ENCODE measurements around the gene AZIN2. TPM values are rescaled to one million over a fixed set of nuclear protein-coding genes. Genes with fewer than 3 reads are reported as not detected.

AZIN2 gene
- total RNA-seq, 1 donor from 2014 or later, result 15.1 TPM

GRCh38 chr1:33165809-33166208 is 84.9 kb downstream of the AZIN2 start:
- H3K4me1 Mint-ChIP-seq, result peaks cover 67% of the 10 kb centered on the region
- TF ChIP-seq, protein P1, sequence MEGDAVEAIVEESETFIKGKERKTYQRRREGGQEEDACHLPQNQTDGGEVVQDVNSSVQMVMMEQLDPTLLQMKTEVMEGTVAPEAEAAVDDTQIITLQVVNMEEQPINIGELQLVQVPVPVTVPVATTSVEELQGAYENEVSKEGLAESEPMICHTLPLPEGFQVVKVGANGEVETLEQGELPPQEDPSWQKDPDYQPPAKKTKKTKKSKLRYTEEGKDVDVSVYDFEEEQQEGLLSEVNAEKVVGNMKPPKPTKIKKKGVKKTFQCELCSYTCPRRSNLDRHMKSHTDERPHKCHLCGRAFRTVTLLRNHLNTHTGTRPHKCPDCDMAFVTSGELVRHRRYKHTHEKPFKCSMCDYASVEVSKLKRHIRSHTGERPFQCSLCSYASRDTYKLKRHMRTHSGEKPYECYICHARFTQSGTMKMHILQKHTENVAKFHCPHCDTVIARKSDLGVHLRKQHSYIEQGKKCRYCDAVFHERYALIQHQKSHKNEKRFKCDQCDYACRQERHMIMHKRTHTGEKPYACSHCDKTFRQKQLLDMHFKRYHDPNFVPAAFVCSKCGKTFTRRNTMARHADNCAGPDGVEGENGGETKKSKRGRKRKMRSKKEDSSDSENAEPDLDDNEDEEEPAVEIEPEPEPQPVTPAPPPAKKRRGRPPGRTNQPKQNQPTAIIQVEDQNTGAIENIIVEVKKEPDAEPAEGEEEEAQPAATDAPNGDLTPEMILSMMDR (IDR thresholded peaks at IDR 0.05; ENCODE audit: unreplicated experiment), result no peak
- H3K27ac Mint-ChIP-seq, result peak overlapping the region; percentile 61
- DNase-seq (ENCODE audit: low spot score in 2 of 2, unreplicated experiment in 2 of 2), result no peak
- no peak overlapping the region for H3K4me3 Mint-ChIP-seq
- peaks cover 6% of the 10 kb centered on the region for H3K36me3 Mint-ChIP-seq
- no peaks in the 10 kb centered on the region for H3K27me3 Mint-ChIP-seq (ENCODE audit: low read depth)
- H3K9me3 Mint-ChIP-seq, result peaks cover 4% of the 10 kb centered on the region

DNA sequence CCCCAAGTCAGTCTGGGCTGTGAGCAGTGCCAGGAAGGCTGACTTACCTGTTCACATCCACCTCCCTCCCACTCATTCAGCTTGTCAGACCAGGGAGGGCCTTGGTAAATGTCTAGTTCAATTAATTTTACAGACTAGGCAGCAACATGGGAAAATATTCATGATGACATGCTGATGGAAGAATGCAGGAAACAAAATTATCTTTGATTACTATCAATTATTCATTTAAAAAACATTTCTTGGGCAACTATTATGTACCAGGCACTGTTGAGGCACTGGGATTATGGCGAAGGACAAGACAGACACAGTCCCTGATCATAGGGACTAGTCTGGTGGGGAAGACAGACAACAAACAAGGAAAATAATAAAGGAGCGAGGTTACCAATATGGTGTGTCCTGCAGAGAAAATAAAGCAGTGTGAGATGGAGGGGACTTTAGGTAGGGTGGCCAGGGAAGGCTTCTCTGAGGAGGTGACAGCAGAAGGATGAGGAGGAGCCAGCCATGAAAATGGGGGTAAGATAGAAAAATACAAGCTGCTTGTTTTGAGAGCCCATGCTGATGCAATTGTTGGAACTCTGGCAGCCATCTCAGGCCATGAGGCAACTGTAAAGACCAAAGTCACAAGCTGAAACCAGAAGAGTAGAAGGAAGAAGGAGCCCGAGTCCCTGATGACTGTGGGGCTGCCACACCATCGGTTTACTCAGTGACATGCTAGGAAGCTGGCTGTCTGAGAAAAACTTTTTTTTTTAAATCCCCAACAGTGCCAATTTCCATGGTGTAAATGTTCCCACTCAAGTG is 86.9 kb downstream of the AZIN2 start:
- TF ChIP-seq, protein P1 (IDR thresholded peaks at IDR 0.05; ENCODE audit: unreplicated experiment), result no peak
- H3K27ac Mint-ChIP-seq, result peak overlapping the region; percentile 89
- H3K4me1 Mint-ChIP-seq, result peaks cover 58% of the 10 kb centered on the region
- H3K9me3 Mint-ChIP-seq, result peaks cover 4% of the 10 kb centered on the region
- H3K4me3 Mint-ChIP-seq, result no peak overlapping the region
- no peak for DNase-seq (ENCODE audit: low spot score in 2 of 2, unreplicated experiment in 2 of 2)
- H3K27me3 Mint-ChIP-seq (ENCODE audit: low read depth), result no peaks in the 10 kb centered on the region
- peaks cover 6% of the 10 kb centered on the region for H3K36me3 Mint-ChIP-seq

DNA sequence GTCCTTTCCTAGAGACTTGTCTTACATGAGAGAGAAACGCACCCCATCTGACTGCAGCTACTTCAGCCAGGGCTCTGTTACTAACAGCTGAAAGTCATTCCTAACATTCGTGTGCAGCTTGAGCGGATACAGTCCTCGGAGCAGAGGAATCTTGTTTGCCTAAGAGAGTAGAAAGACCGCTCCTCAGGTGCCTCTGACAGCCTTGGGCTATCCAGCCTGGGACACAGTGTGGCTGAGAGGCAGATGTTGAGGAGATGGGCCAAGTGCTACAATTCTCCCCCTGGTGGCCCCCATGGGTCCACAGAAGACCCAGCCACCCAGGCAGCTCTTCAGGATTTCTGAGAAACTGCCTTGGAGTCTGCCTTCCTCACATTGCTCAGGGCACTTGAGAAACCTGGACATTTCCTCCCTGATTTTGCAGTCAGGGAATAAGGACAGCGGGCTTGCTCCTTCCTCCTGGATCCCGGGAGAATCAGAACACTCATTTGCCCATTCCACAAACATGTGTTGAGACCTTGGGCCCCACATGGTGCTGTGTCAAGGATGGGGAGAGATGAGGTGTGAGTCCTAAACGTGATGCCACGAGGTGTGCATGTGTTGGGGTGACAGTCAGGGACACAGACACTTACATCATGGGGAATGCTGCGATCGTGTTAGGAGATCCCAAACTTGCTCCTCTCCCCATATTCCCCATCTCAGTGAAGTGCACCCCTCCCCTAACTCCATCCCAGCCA is 87.8 kb downstream of the AZIN2 start:
- no peak for DNase-seq (ENCODE audit: low spot score in 2 of 2, unreplicated experiment in 2 of 2)
- H3K4me3 Mint-ChIP-seq, result no peak overlapping the region
- H3K27ac Mint-ChIP-seq, result peak overlapping the region; percentile 7
- H3K4me1 Mint-ChIP-seq, result peaks cover 57% of the 10 kb centered on the region
- peaks cover 6% of the 10 kb centered on the region for H3K36me3 Mint-ChIP-seq
- TF ChIP-seq, protein P1 (IDR thresholded peaks at IDR 0.05; ENCODE audit: unreplicated experiment), result no peak
- peaks cover 4% of the 10 kb centered on the region for H3K9me3 Mint-ChIP-seq
- no peaks in the 10 kb centered on the region for H3K27me3 Mint-ChIP-seq (ENCODE audit: low read depth)

GRCh38 chr1:33169290-33170055 is 88.5 kb downstream of the AZIN2 start:
- Mint-ChIP-seq H3K9me3 (peaks cover 4% of the 10 kb centered on the region), H3K27me3 (ENCODE audit: low read depth) (no peaks in the 10 kb centered on the region), H3K4me1 (peaks cover 49% of the 10 kb centered on the region), H3K4me3 (no peak overlapping the region), H3K27ac (peak overlapping the region; percentile 22), H3K36me3 (peaks cover 6% of the 10 kb centered on the region)
- TF ChIP-seq, protein P1 (IDR thresholded peaks at IDR 0.05; ENCODE audit: unreplicated experiment), result no peak
- no peak for DNase-seq (ENCODE audit: low spot score in 2 of 2, unreplicated experiment in 2 of 2)

Other genes with a start within 250 kb of the AZIN2 start
- 162 to 165 TPM (median 164 TPM) in 3 replicates for gene FNDC5, start 210.2 kb upstream of the AZIN2 start, total RNA-seq
- gene HPCA, start 194.7 kb upstream of the AZIN2 start, total RNA-seq, result 2.3 to 2.9 TPM (median 2.9 TPM) in 3 replicates
- gene TMEM54, start 179.8 kb upstream of the AZIN2 start, total RNA-seq, result 46.5 to 49.0 TPM (median 47.7 TPM) in 3 replicates
- gene RNF19B, start 116.3 kb upstream of the AZIN2 start, total RNA-seq, result 14.3 to 15.5 TPM (median 14.6 TPM) in 3 replicates
- 136 to 142 TPM (median 139 TPM) in 3 replicates for gene AK2, start 44.3 kb upstream of the AZIN2 start, total RNA-seq
- gene TRIM62, start 100.9 kb downstream of the AZIN2 start, total RNA-seq, result 13.6 to 14.7 TPM (median 13.9 TPM) in 3 replicates
- gene ZNF362, start 175.3 kb downstream of the AZIN2 start, total RNA-seq, result 112 to 114 TPM (median 113 TPM) in 3 replicates
- 0.51 to 0.58 TPM (median 0.52 TPM) in 3 replicates for gene A3GALT2, start 239.9 kb downstream of the AZIN2 start, total RNA-seq